ENCODE data around the gene GOLGA7B.
"Not testable (repeated sequence)": the region's sequence is repeated elsewhere in the genome, so short reads cannot be mapped to it uniquely, and the experiment has no call there.

Gene GOLGA7B

GRCh38 chr10:97831259-97831658 is 18.4 kb upstream of the GOLGA7B start:
- DNase-seq (ENCODE audit: low read depth in 2 of 2): no peak

DNA sequence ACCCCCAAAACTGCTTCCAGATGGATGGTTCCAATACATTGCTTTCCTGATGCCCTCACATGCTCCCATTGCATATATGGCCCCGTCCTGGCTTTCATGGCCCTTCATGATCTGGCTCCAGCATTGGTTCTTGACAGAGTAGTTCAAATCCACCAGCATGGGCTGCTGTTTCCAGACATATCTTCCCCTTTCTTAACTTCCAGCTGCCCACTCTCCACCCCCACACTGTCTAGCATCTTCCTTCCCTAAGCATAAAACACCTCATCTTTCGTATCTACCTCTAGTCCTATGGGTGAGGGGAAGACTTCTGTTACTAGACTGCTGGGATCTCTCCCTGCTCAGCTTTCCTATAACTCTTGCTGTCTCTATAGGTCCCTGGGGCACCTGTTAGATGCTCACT is 13.2 kb upstream of the GOLGA7B start:
- no peak for DNase-seq (ENCODE audit: low read depth in 2 of 2)

GRCh38 chr10:97838091-97838490 is 11.6 kb upstream of the GOLGA7B start:
- DNase-seq (ENCODE audit: low read depth in 2 of 2): no peak

- not testable (repeated sequence) for DNase-seq (ENCODE audit: low read depth in 2 of 2)
Measured at GRCh38 chr10:97841166-97841565, 8.5 kb upstream of the GOLGA7B start.

DNA sequence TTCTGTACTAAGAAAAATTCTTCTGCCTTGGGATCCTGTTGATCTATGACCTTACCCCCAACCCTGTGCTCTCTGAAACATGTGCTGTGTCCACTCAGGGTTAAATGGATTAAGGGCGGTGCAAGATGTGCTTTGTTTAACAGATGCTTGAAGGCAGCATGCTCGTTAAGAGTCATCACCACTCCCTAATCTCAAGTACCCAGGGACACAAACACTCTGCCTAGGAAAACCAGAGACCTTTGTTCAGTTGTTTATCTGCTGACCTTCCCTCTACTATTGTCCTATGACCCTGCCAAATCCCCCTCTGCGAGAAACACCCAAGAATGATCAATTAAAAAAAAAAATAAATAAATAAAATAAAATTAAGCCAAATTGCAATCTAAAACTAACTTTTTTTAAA is 7.5 kb upstream of the GOLGA7B start:
- not testable (repeated sequence) for DNase-seq (ENCODE audit: low read depth in 2 of 2)

DNA sequence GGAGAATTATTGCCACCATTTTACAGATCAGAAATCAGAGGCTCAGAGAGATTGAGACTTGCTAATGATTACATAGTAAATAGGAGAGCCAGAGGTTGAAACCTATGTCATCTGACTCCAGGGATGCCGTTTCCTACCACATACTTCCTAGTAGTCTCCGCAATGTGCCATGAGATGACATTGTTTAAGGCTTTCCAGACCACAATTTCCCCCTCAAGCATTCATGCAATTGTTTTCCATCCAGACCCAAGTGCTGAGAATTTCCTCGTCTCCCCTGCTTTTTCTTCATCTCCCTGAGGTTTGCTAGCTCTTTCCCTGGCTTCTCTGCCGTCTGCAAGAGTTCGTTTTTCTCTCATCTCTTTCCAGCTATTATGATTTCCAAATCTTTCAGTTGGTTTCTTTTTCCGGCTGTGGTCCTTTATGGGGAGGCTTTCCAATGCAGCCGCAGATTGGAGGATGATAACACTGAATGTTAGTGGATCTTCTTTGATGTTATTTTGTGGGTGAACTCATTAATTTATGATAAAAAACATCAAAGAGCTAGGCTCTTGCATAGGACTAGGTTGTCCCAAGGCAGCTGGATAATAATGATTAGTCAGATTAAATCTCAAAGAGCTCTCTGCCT is 6.9 kb upstream of the GOLGA7B start:
- DNase-seq (ENCODE audit: low read depth in 2 of 2): no peak

GRCh38 chr10:97843281-97843671 is 6.4 kb upstream of the GOLGA7B start:
- DNase-seq (ENCODE audit: low read depth in 2 of 2): no peak

- not testable (repeated sequence) for DNase-seq (ENCODE audit: low read depth in 2 of 2)
Measured at GRCh38 chr10:97843972-97844371, 5.7 kb upstream of the GOLGA7B start.

GRCh38 chr10:97844678-97845077 is 5.0 kb upstream of the GOLGA7B start:
- no peak for DNase-seq (ENCODE audit: low read depth in 2 of 2)

DNA sequence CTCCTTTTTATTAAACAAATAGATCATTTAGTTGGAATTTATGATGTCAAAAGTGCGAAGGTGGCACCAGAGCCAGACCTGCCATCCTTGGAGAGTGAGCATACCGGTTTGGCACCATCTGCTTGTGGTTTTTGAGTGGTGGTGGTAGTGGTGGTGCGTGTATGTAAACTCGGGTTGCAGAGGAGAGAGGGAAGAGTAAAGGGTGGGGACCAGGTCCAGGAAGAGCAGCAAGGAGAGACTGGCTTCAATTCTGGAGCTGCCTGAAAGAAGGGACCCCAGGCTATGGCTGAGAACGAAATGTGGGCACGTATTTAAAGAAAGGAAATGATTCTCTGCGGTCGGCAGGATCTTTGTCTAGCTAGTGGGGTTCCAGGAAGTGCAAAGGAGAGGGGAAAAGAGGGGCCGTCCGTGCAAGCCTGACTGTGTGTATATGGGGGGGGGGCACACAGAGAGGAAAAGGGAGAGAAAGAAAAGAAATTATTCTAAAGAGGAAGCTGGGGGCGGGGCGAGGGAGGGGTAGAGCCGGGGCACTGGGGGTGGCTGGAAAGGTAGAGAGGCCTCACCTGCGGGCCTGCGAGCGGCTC is 448 bp upstream of the GOLGA7B start:
- no peak for DNase-seq (ENCODE audit: low read depth in 2 of 2)

DNA sequence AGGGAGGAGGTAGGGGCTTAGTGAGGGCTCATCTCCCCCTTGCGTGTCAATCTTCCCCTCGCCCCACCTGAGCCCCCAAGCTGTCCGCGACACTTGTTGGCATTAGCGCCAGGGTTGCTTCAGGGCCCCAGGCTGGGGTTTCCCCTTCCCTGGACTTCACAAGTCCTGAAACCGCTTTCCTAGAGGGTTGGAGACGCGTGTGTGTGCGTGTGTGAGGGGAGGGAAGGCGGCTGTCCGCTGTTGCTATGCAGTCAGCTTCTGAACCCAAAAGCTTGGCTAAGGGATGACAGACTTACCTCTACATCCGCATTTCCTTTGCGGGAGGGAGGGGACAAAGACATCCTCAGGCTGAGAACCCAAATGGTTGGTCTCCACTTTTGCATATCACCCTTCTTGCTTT is 803 bp downstream of the GOLGA7B start:
- DNase-seq (ENCODE audit: low read depth in 2 of 2): no peak

GRCh38 chr10:97851341-97852001 is 1.8 kb downstream of the GOLGA7B start:
- no peak for DNase-seq (ENCODE audit: low read depth in 2 of 2)

GRCh38 chr10:97852277-97852676 is 2.6 kb downstream of the GOLGA7B start:
- no peak for DNase-seq (ENCODE audit: low read depth in 2 of 2)

DNA sequence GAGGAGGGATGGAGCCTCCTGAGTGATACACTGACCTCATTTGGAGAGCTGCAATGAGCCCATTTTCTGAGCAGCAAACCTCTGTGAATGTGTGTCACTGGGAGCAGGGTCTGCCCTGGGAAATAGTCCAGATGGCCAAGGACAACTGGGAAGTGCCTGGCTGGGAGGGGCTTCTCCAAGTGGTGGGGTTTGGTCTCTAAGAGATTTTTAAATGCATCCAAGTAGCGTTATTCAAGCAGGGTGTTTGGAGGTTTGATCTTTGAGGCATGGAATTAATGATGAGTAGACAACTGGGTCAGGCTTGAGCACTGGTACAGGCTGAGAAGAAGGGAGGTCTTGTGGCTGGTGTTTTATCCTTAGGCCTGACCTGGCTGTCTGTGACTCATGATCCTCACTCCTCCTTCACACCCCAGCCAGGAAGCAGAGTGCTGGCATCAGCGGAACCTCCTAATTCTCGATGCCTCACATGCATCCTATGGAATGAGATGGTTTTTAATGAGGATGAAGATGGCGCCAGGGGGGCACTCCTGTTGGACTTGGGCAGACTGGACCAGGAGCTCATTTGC is 3.3 kb downstream of the GOLGA7B start:
- DNase-seq (ENCODE audit: low read depth in 2 of 2): no peak

GRCh38 chr10:97854743-97855142 is 5.1 kb downstream of the GOLGA7B start:
- DNase-seq (ENCODE audit: low read depth in 2 of 2): no peak

DNA sequence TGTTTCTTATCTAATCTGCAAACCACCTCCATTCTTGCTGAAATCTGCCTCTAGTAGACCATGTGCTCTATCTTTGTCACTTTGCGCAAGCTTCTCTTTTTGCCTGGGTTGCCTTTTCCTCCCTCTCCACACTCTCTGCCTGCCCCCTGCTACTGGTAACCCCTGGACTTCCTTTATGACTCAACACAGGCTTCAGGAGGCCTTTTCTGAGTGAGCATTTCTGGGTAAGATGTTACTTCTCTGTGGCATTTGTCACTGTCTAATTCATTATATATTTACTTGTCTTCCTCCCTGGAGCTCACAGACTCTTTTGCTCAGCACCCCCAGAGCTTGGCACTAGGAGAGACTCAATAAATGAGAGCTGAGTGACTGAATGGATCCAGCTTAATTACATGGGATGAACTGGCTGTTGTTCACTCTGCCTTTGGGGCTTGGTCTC is 8.4 kb downstream of the GOLGA7B start:
- no peak for DNase-seq (ENCODE audit: low read depth in 2 of 2)

GRCh38 chr10:97861097-97861750 is 11.6 kb downstream of the GOLGA7B start:
- no peak for DNase-seq (ENCODE audit: low read depth in 2 of 2)

GRCh38 chr10:97861924-97862323 is 12.3 kb downstream of the GOLGA7B start:
- DNase-seq (ENCODE audit: low read depth in 2 of 2): no peak

GRCh38 chr10:97863808-97864207 is 14.2 kb downstream of the GOLGA7B start:
- DNase-seq (ENCODE audit: low read depth in 2 of 2): no peak

DNA sequence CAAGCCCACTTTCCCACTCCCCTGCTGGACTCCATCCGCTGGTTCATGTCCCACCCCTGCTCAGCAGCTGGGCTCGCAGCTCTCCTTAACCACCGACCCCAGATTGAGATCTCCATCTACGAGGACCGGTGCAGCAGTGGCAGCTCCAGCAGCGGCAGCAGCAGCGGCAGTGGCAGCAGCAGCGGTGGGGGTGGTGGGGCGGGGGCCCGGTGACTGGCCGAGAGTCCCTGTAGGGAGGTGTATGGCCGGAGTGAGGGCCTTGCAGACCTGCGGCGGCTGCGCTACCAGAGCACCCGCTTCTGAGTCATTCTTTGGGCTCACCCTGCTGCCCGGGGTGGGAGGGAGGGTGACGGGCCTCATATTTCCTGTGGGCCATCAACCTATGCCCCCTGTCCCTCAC is 15.8 kb downstream of the GOLGA7B start:
- no peak for DNase-seq (ENCODE audit: low read depth in 2 of 2)

DNA sequence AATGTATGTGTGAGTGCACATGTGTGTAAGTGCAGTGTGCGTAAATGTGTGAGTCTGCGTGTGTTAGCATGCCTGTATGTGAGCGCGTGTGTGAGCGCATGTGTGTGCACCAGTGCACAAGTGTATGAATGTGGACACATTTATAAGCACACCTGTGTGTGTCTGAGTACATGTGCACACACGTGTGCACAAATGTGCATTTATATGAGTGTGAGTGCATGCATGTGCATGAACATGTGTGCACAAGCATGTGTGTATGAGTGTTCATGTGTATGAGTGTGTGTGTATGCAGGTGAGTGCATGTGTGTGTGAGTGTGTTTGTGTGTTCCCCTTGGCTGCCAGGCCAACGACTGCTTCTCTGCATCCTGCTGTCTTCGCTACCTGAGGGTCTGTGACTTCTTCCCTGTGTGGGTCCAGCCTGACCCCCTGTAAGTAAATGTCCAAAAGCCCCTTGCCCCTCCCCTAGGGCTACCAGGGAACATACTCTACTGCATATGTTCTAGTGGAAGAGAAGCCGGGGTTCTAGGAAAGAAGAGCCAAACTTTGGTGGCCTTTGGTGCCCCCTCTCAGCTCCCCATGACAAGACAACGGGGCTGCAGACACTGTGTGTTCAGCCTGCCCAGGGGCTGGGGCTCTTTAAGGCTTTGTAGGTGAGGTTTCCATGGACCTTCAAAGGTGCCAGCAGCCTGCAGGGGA is 17.0 kb downstream of the GOLGA7B start:
- DNase-seq (ENCODE audit: low read depth in 2 of 2): no peak

Data from stimulated activated CD8-positive, alpha-beta memory T cell treated with anti-CD3 and anti-CD28 coated beads, Interleukin-2, amount 100 ng/mL, for 48 hours (primary cell).